K562 (cell line): Measurements from ENCODE around the gene MRPL33. TPM values are rescaled to one million over a fixed set of nuclear protein-coding genes. Genes with fewer than 3 reads are reported as not detected.

ENCODE experiments used
- ATAC-seq: fragments of 200-7000 bp; cut with Tn5 transposase; 3 replicates; pipeline ENCODE4 v1.9.1; 2020; ENCODE audit warnings: moderate library complexity
- BruUV-seq: library from RNA; stranded (reverse); fragments of 400-500 nt; replicated peaks from 2 replicates; lab custom pipeline; 2021; lab: Mats Ljungman, UMichigan
- CTCF ChIA-PET: fragments of 300-600 bp; formaldehyde crosslinking; extraction: SDS; loops from one replicate; lab custom pipeline; 2021; ENCODE audit warnings: low intra/inter-chr PET ratio; lab: Yijun Ruan, JAX
- POLR2A ChIA-PET: fragments of 300-600, 350-650 bp; sonication (Branson Sonifier 250); formaldehyde crosslinking; extraction: SDS; loops from one replicate; lab custom pipeline; 2021; ENCODE audit warnings: antibody characterized with exemption, inconsistent platforms; lab: Yijun Ruan, JAX
- DNase-seq, 4 experiments: peaks; one replicate each; pipeline versions ENCODE4 v3.0.0 to v3.0.0-alpha.2; 2011 to 2018; ENCODE audit warnings: low spot score in 3 of 4, mixed read lengths in 3 of 4; ENCODE audit errors: extremely low read depth in 1 of 4
- FAIRE-seq: peaks from 2 replicates; lab custom pipeline; 2011; peaks lifted over from hg19 to GRCh38; lab: Jason Lieb, UNC
- H2AFZ ChIP-seq: 2 replicates; pipeline ENCODE4 v1.6.0; 2011; ENCODE audit warnings: low read depth, low read length, control low read depth, inconsistent platforms
- H3K27ac ChIP-seq: fragments of 200-600 bp; 3 replicates; pipeline ENCODE4 v1.8.0; 2011; ENCODE audit warnings: low read depth, mild to moderate bottlenecking, control low read depth, inconsistent platforms, low read length, moderate library complexity, mixed read lengths; ENCODE audit errors: extremely low read depth
- H3K27me3 ChIP-seq, 2 experiments: fragments of 300-600 bp in 1 of 2; 2 replicates in 1 of 2; 3 replicates in 1 of 2; pipeline versions ENCODE4 v1.6.0 to v1.8.0; 2011; ENCODE audit warnings: inconsistent platforms in 2 of 2, low read length in 2 of 2, mild to moderate bottlenecking in 1 of 2, mixed read lengths in 1 of 2, moderate library complexity in 1 of 2; ENCODE audit not compliant: control insufficient read depth in 2 of 2, insufficient read depth in 2 of 2
- H3K36me3 ChIP-seq: fragments of 300-600 bp; 3 replicates; pipeline ENCODE4 v1.8.0; 2011; ENCODE audit warnings: mild to moderate bottlenecking, low read length, inconsistent platforms; ENCODE audit not compliant: control insufficient read depth, insufficient read depth
- H3K4me1 ChIP-seq, 2 experiments: fragments of 200-600 bp in 1 of 2; replicated peaks in 1 of 2; 2 replicates in 1 of 2; 3 replicates in 1 of 2; pipeline versions ENCODE4 v1.5.1 to v1.8.0; 2011; ENCODE audit warnings: inconsistent platforms in 2 of 2, low read length in 2 of 2, mild to moderate bottlenecking in 1 of 2, mixed read lengths in 1 of 2, moderate library complexity in 1 of 2; ENCODE audit not compliant: control insufficient read depth in 2 of 2, insufficient read depth in 2 of 2
- H3K4me2 ChIP-seq: 2 replicates; pipeline ENCODE4 v1.6.1; 2011; ENCODE audit warnings: low read length, control low read depth, inconsistent platforms, mixed read lengths; ENCODE audit not compliant: insufficient read depth
- H3K4me3 ChIP-seq: fragments of 200-600 bp; sonication (generic), shearing (Covaris generic); 2 replicates; pipeline ENCODE4 v1.5.1; 2016; ENCODE audit warnings: control low read depth, inconsistent platforms
- H3K79me2 ChIP-seq: fragments of 200-600 bp; 3 replicates; pipeline ENCODE4 v1.8.0; 2011; ENCODE audit warnings: low read length, inconsistent platforms; ENCODE audit not compliant: control insufficient read depth, insufficient read depth
- H3K9ac ChIP-seq, 2 experiments: 2 replicates each; pipeline versions ENCODE4 v1.6.0 to v1.6.1; 2011; ENCODE audit warnings: low read depth in 2 of 2, low read length in 2 of 2, control low read depth in 1 of 2, inconsistent platforms in 1 of 2, mild to moderate bottlenecking in 1 of 2, mixed read lengths in 1 of 2; ENCODE audit not compliant: insufficient read depth in 1 of 2
- H3K9me1 ChIP-seq: one replicate; pipeline ENCODE4 v1.6.0; 2011; ENCODE audit warnings: inconsistent platforms, mild to moderate bottlenecking, low read length, moderate library complexity; ENCODE audit not compliant: control insufficient read depth, insufficient read depth
- H3K9me3 ChIP-seq: replicated peaks from 2 replicates; pipeline ENCODE4 v1.5.1; 2011; ENCODE audit warnings: low read depth, low read length, inconsistent platforms; ENCODE audit not compliant: control insufficient read depth, insufficient read depth
- H4K20me1 ChIP-seq: replicated peaks from 2 replicates; pipeline ENCODE4 v1.6.1; 2011; ENCODE audit warnings: low read length, inconsistent platforms, mixed read lengths; ENCODE audit not compliant: control insufficient read depth, insufficient read depth
- DDX20 ChIP-seq: fragments of 450-650 bp; IDR thresholded peaks from 2 replicates; pipeline ENCODE4 v1.6.1; 2016; ENCODE audit warnings: missing genetic modification characterization, low read depth, mild to moderate bottlenecking, missing compliant biosample characterization, moderate library complexity
- MBD1 ChIP-seq: fragments of 250-450 bp; sonication (Bioruptor Pico); IDR thresholded peaks from 2 replicates; pipeline ENCODE4 v1.8.0; 2022; ENCODE audit warnings: inconsistent platforms
- NR2C2 ChIP-seq, 2 experiments: fragments of 200-800 bp in 1 of 2; sonication (Bioruptor generic) in 1 of 2; sonication (generic) in 1 of 2; formaldehyde crosslinking in 1 of 2; IDR thresholded peaks; 2 replicates each; pipeline versions ENCODE4 v1.6.1 to v1.8.0; 2016 to 2022; ENCODE audit warnings: mild to moderate bottlenecking in 1 of 2, missing compliant biosample characterization in 1 of 2, missing genetic modification characterization in 1 of 2, missing genetic modification reagents in 1 of 2
- ZNF24 ChIP-seq: fragments of 450-650 bp; IDR thresholded peaks from 2 replicates; pipeline ENCODE4 v1.6.1; 2016
- WGBS: fragments of 100-300 bp; shearing (Covaris generic); methylation state at CpG from one replicate; pipeline ENCODE4 v1.1.6; 2016; ENCODE audit warnings: low coverage, mixed read lengths; ENCODE audit not compliant: insufficient coverage; ENCODE audit errors: missing lambda C conversion rate; 5-methylcytosine and 5-hydroxymethylcytosine counted together
- in situ Hi-C: fragments of 300-500 bp; cut with MboI; formaldehyde crosslinking; loops from 4 replicates; pipeline ENCODE4 v1.15.0; 2018; ENCODE audit warnings: inconsistent platforms, mixed read lengths
- intact Hi-C: fragments of 100-400 bp; cut with micrococcal nuclease; formaldehyde crosslinking; loops from 2 replicates; pipeline ENCODE4 v1.14.2; 2022
- polyA plus RNA-seq, 8 experiments: library from polyadenylated mRNA; depleted of rRNA in 4 of 8; stranded (reverse) in 5 of 8; unstranded in 3 of 8; fragments of >200 nt; fragmentation: Nextera tagmentation in 2 of 8; fragmentation: Illumina TruSeq in 1 of 8; extraction: Ambion mirVana in 2 of 8; extraction: Trizol in 1 of 8; gene quantifications; 2 replicates each; pipeline versions ENCODE4 v1.2.1 to v1.2.3, GENCODE V29; 2011 to 2014; ENCODE audit warnings: inconsistent platforms in 1 of 8, missing spikeins in 1 of 8
- total RNA-seq, 7 experiments: library from RNA; depleted of rRNA in 6 of 7; stranded (reverse); fragments of >200 nt in 6 of 7; fragmentation: Illumina TruSeq in 2 of 7; extraction: Trizol in 2 of 7; gene quantifications; 2 replicates each; pipeline versions ENCODE4 v1.2.1 to v1.2.3, GENCODE V29; 2011 to 2021; ENCODE audit warnings: low replicate concordance in 1 of 7

The MRPL33 gene
- total and polyA plus RNA-seq, 9 of the 15 experiments (the other 6 are each of a cell fraction or from before 2014, with no cell fraction given) = 68.3 to 338 (median 226) TPM

GRCh38 chr2:27729198-27729597 is 42.3 kb upstream of the MRPL33 start:
- TF ChIP-seq NR2C2 (CRISPR knock-in tag; IDR thresholded peaks at IDR 0.05) = no peak
- peak; percentile 41; the same call in 1 of the 2 replicates for TF ChIP-seq NR2C2 (tag; IDR thresholded peaks at IDR 0.05)
- no peak for TF ChIP-seq DDX20 (tag)
- in situ Hi-C loops (no loop called here), intact Hi-C loops (loop anchor here (10.0 kb wide), 1 partner anchor 666 kb away; the partner anchor contains the start of gene FOSL2)
- Histone ChIP-seq H3K4me3 (no peak overlapping the region), H4K20me1 (no peaks in the 10 kb centered on the region), H3K36me3 (no peaks in the 10 kb centered on the region), H2AFZ (peak overlapping the region; percentile 49; the same call in 1 of the 2 replicates), H3K9ac (no peak overlapping the region; a peak in 1 of 4 replicates), H3K4me1 (peaks cover 0 to 8% of the 10 kb centered on the region in 2 experiments; a peak in 3 of 5 replicates), H3K4me2 (no peak overlapping the region), H3K9me3 (no peaks in the 10 kb centered on the region), H3K9me1 (no peaks in the 10 kb centered on the region), H3K79me2 (no peaks in the 10 kb centered on the region), H3K27ac (no peak overlapping the region), H3K27me3 (no peaks in the 10 kb centered on the region)
- ATAC-seq = no peak; the same call in 1 of the 3 replicates
- ChIA-PET POLR2A (interaction anchor here (0.6 to 1.5 kb wide), 3 partner anchors 12 to 765 kb away, joined by 3 to 6 read pairs (median 3); no protein-coding TSS in a partner anchor), CTCF (no interaction called here)
- no TSS peak for BruUV-seq
- no peak for DNase-seq
- WGBS = 5% methylated on average over 4 of the region's 4 CpGs
- no peak for FAIRE-seq

GRCh38 chr2:27729614-27730013 is 41.9 kb upstream of the MRPL33 start:
- BruUV-seq = no TSS peak
- DNase-seq (no peak), ATAC-seq (no peak), FAIRE-seq (no peak)
- H3K27ac ChIP-seq = no peak overlapping the region
- peaks cover 0 to 8% of the 10 kb centered on the region in 2 experiments; a peak in 3 of 5 replicates for H3K4me1 ChIP-seq
- no peaks in the 10 kb centered on the region for H3K27me3 ChIP-seq
- H3K79me2 ChIP-seq = no peaks in the 10 kb centered on the region
- in situ Hi-C loops = no loop called here
- H3K4me2 ChIP-seq = no peak overlapping the region
- H3K36me3 ChIP-seq = no peaks in the 10 kb centered on the region
- no peaks in the 10 kb centered on the region for H3K9me3 ChIP-seq
- CTCF ChIA-PET = no interaction called here
- no peaks in the 10 kb centered on the region for H3K9me1 ChIP-seq
- TF ChIP-seq ZNF24 (peak; percentile 87), MBD1 (no peak)
- no peaks in the 10 kb centered on the region for H4K20me1 ChIP-seq
- no peak overlapping the region; the same call in 1 of the 2 replicates for H2AFZ ChIP-seq
- 41% methylated on average over 4 of the region's 4 CpGs for WGBS
- POLR2A ChIA-PET = interaction anchor here (1.1 to 1.5 kb wide), 2 partner anchors 13 to 764 kb away, joined by 3 to 6 read pairs; no protein-coding TSS in a partner anchor
- no peak overlapping the region for H3K4me3 ChIP-seq
- intact Hi-C loops = loop anchor here (10.0 kb wide), 1 partner anchor 665 kb away; the partner anchor contains the start of gene FOSL2
- no peak overlapping the region for H3K9ac ChIP-seq
